HEK293 (cell line): ENCODE data around the gene NCAPG2.

Source experiments
- CTCF ChIA-PET: fragments of 350-600 bp; formaldehyde crosslinking; extraction: SDS; loops from one replicate; lab custom pipeline; 2021; ENCODE audit warnings: antibody characterized with exemption; lab: Yijun Ruan, JAX
- POLR2A ChIA-PET: fragments of 300-600 bp; formaldehyde crosslinking; extraction: SDS; loops from one replicate; lab custom pipeline; 2020; ENCODE audit warnings: antibody characterized with exemption, inconsistent platforms; lab: Yijun Ruan, JAX
- H3K27ac ChIP-seq: fragments of 200-500 bp; sonication (Bioruptor generic); 2 replicates; pipeline ENCODE4 v1.5.1; 2014; ENCODE audit warnings: low read depth, low read length, control low read depth, inconsistent platforms; ENCODE audit errors: extremely low read depth
- H3K36me3 ChIP-seq, 2 experiments: fragments of 200-500 bp in 1 of 2; sonication (Bioruptor generic) in 1 of 2; 1 replicate in 1 of 2; 2 replicates in 1 of 2; pipeline ENCODE4 v1.5.1; 2014 to 2017; ENCODE audit warnings: inconsistent platforms in 2 of 2, low read length in 2 of 2; ENCODE audit not compliant: control insufficient read depth in 2 of 2, insufficient read depth in 1 of 2
- H3K4me1 ChIP-seq: fragments of 200-500 bp; sonication (Bioruptor generic); 2 replicates; pipeline ENCODE4 v1.5.1; 2014; ENCODE audit warnings: mild to moderate bottlenecking, low read length, inconsistent platforms; ENCODE audit not compliant: control insufficient read depth, insufficient read depth
- H3K4me3 ChIP-seq: 2 replicates; pipeline ENCODE4 v1.5.1; 2011; ENCODE audit warnings: low read depth, mild to moderate bottlenecking, control low read depth, low read length, moderate library complexity
- H3K9me3 ChIP-seq: fragments of 200-500 bp; sonication (Bioruptor generic); 2 replicates; pipeline ENCODE4 v1.5.1; 2014; ENCODE audit warnings: low read depth, low read length, inconsistent platforms; ENCODE audit not compliant: control insufficient read depth, insufficient read depth
- GLIS1 ChIP-seq: fragments of 450-650 bp; formaldehyde crosslinking; IDR thresholded peaks from 2 replicates; pipeline ENCODE4 v1.5.1; 2016; ENCODE audit warnings: missing biosample characterization, missing genetic modification characterization
- KLF10 ChIP-seq: fragments of 450-650 bp; IDR thresholded peaks from 2 replicates; pipeline ENCODE4 v1.5.1; 2018; ENCODE audit warnings: missing biosample characterization, mild to moderate bottlenecking, missing genetic modification characterization
- KLF7 ChIP-seq: fragments of 450-650 bp; formaldehyde crosslinking; IDR thresholded peaks from 2 replicates; pipeline ENCODE4 v1.5.1; 2016; ENCODE audit warnings: missing biosample characterization, missing genetic modification characterization, borderline replicate concordance
- MEIS1 ChIP-seq: sonication (generic); formaldehyde crosslinking; IDR thresholded peaks from 2 replicates; pipeline ENCODE4 v1.8.1; 2022; ENCODE audit warnings: missing genetic modification reagents, mild to moderate bottlenecking, borderline replicate concordance
- PRDM1 ChIP-seq: fragments of 450-650 bp; formaldehyde crosslinking; IDR thresholded peaks from 2 replicates; pipeline ENCODE4; 2016; ENCODE audit warnings: missing biosample characterization, missing genetic modification characterization
- PRDM6 ChIP-seq: fragments of 450-650 bp; formaldehyde crosslinking; IDR thresholded peaks from 2 replicates; pipeline ENCODE4 v1.5.1; 2017; ENCODE audit warnings: missing biosample characterization, missing genetic modification characterization
- RBAK ChIP-seq: fragments of 450-650 bp; formaldehyde crosslinking; IDR thresholded peaks from 2 replicates; pipeline ENCODE4 v1.5.1; 2016; ENCODE audit warnings: missing biosample characterization, missing genetic modification characterization
- TRIM28 ChIP-seq: IDR thresholded peaks from 2 replicates; pipeline ENCODE4 v1.6.1; 2011; ENCODE audit warnings: low read length, control low read depth, borderline replicate concordance
- YY2 ChIP-seq: fragments of 450-650 bp; formaldehyde crosslinking; IDR thresholded peaks from 2 replicates; pipeline ENCODE4 v1.5.1; 2016; ENCODE audit warnings: missing biosample characterization, missing genetic modification characterization
- ZBTB8A ChIP-seq: fragments of 450-650 bp; formaldehyde crosslinking; IDR thresholded peaks from 2 replicates; pipeline ENCODE4 v1.5.1; 2016; ENCODE audit warnings: missing biosample characterization, missing genetic modification characterization
- ZFHX2 ChIP-seq: fragments of 450-650 bp; formaldehyde crosslinking; conservative IDR thresholded peaks from 2 replicates; pipeline ENCODE4 v1.5.1; 2016; ENCODE audit warnings: missing biosample characterization, missing genetic modification characterization
- ZFP41 ChIP-seq: fragments of 450-650 bp; formaldehyde crosslinking; IDR thresholded peaks from 2 replicates; pipeline ENCODE4 v1.5.1; 2016; ENCODE audit warnings: missing biosample characterization, missing genetic modification characterization, borderline replicate concordance
- ZNF114 ChIP-seq: fragments of 450-650 bp; formaldehyde crosslinking; IDR thresholded peaks from 2 replicates; pipeline ENCODE4 v1.5.0; 2017; ENCODE audit warnings: missing biosample characterization, missing genetic modification characterization
- ZNF175 ChIP-seq: fragments of 450-650 bp; formaldehyde crosslinking; IDR thresholded peaks from 2 replicates; pipeline ENCODE4 v1.5.1; 2016; ENCODE audit warnings: missing biosample characterization, missing genetic modification characterization
- ZNF223 ChIP-seq: fragments of 450-650 bp; formaldehyde crosslinking; IDR thresholded peaks from 2 replicates; pipeline ENCODE4 v1.5.1; 2016; ENCODE audit warnings: missing biosample characterization, missing genetic modification characterization
- ZNF280D ChIP-seq: fragments of 450-650 bp; formaldehyde crosslinking; IDR thresholded peaks from 2 replicates; pipeline ENCODE4 v1.5.1; 2016; ENCODE audit warnings: missing biosample characterization, missing genetic modification characterization
- ZNF292 ChIP-seq: fragments of 450-650 bp; formaldehyde crosslinking; IDR thresholded peaks from 2 replicates; pipeline ENCODE4 v1.5.1; 2016; ENCODE audit warnings: low read depth, missing biosample characterization, missing genetic modification characterization, borderline replicate concordance
- ZNF391 ChIP-seq: fragments of 450-650 bp; formaldehyde crosslinking; IDR thresholded peaks from 2 replicates; pipeline ENCODE4 v1.5.1; 2016; ENCODE audit warnings: low read depth, missing biosample characterization, missing genetic modification characterization, borderline replicate concordance
- ZNF558 ChIP-seq: fragments of 450-650 bp; formaldehyde crosslinking; IDR thresholded peaks from 2 replicates; pipeline ENCODE4 v1.5.1; 2016; ENCODE audit warnings: missing biosample characterization, missing genetic modification characterization
- ZNF580 ChIP-seq: fragments of 450-650 bp; formaldehyde crosslinking; IDR thresholded peaks from 2 replicates; pipeline ENCODE4 v1.5.1; 2016; ENCODE audit warnings: missing biosample characterization, missing genetic modification characterization
- ZNF704 ChIP-seq: fragments of 450-650 bp; formaldehyde crosslinking; IDR thresholded peaks from 2 replicates; pipeline ENCODE4 v1.5.1; 2016; ENCODE audit warnings: missing biosample characterization, missing genetic modification characterization
- ZSCAN18 ChIP-seq: fragments of 450-650 bp; formaldehyde crosslinking; IDR thresholded peaks from 2 replicates; pipeline ENCODE4 v1.5.1; 2016; ENCODE audit warnings: missing biosample characterization, missing genetic modification characterization

NCAPG2 gene

GRCh38 chr7:158680754-158681153, 23.9 kb downstream of the NCAPG2 start:
- no peak overlapping the region for H3K27ac ChIP-seq
- TF ChIP-seq MEIS1 (CRISPR knock-in tag) (no peak), PRDM1 (tag by site-specific recombination) (peak; percentile 34; the same call in 1 of the 2 replicates), ZFHX2 (tag by site-specific recombination) (no peak), PRDM6 (tag by site-specific recombination) (0 out of 2 replicates have a peak, but pooled peaks have one; percentile 8)
- no peaks in the 10 kb centered on the region for H3K9me3 ChIP-seq
- H3K4me3 ChIP-seq: no peak overlapping the region
- H3K36me3 ChIP-seq: peaks cover 8 to 81% of the 10 kb centered on the region in 2 experiments
- ChIA-PET POLR2A (no interaction called here), CTCF (interaction anchor here (0.6 kb wide), 1 partner anchor 360 kb away, joined by 3 read pairs; no protein-coding TSS in a partner anchor)
- H3K4me1 ChIP-seq: no peaks in the 10 kb centered on the region

GRCh38 chr7:158676906-158677305, 27.7 kb downstream of the NCAPG2 start:
- no peak for TF ChIP-seq KLF10 (tag by site-specific recombination)
- no peak for TF ChIP-seq ZBTB8A (tag by site-specific recombination)
- no peak for TF ChIP-seq ZNF391 (tag by site-specific recombination)
- no peak for TF ChIP-seq ZNF223 (tag by site-specific recombination)
- TF ChIP-seq ZNF704 (tag by site-specific recombination): no peak
- TF ChIP-seq TRIM28: no peak
- TF ChIP-seq YY2 (tag by site-specific recombination): no peak
- TF ChIP-seq ZNF558 (tag by site-specific recombination): no peak
- TF ChIP-seq, all 188 proteins: peak for 0
- no peak overlapping the region for H3K4me3 ChIP-seq
- no peak overlapping the region for H3K27ac ChIP-seq
- POLR2A ChIA-PET: no interaction called here
- H3K4me1 ChIP-seq: no peaks in the 10 kb centered on the region
- no peaks in the 10 kb centered on the region for H3K9me3 ChIP-seq
- H3K36me3 ChIP-seq: peaks cover 8 to 83% of the 10 kb centered on the region in 2 experiments
- CTCF ChIA-PET: no interaction called here

GRCh38 chr7:158676171-158676840, 28.3 kb downstream of the NCAPG2 start:
- Histone ChIP-seq H3K27ac (no peak overlapping the region), H3K4me3 (no peak overlapping the region), H3K4me1 (no peaks in the 10 kb centered on the region), H3K36me3 (peaks cover 11 to 89% of the 10 kb centered on the region in 2 experiments), H3K9me3 (no peaks in the 10 kb centered on the region)
- POLR2A ChIA-PET: no interaction called here
- CTCF ChIA-PET: no interaction called here
- no peak for TF ChIP-seq ZFP41
- no peak for TF ChIP-seq ZSCAN18 (tag by site-specific recombination)
- TF ChIP-seq KLF7 (tag by site-specific recombination): no peak
- TF ChIP-seq GLIS1 (tag by site-specific recombination): no peak
- TF ChIP-seq ZNF280D (tag by site-specific recombination): no peak
- no peak for TF ChIP-seq ZNF114 (tag by site-specific recombination)
- no peak for TF ChIP-seq TRIM28
- no peak for TF ChIP-seq RBAK (tag by site-specific recombination)
- no peak for TF ChIP-seq ZNF292 (tag by site-specific recombination)
- TF ChIP-seq ZNF175 (tag by site-specific recombination): no peak
- no peak for TF ChIP-seq ZNF580
